Aorta (tissue), 5 donors: ENCODE data around the gene ARHGEF3. TPM values are rescaled to one million over a fixed set of nuclear protein-coding genes. Genes with fewer than 3 reads are reported as not detected.

Experiments
- ATAC-seq: fragments of 200-7000 bp; cut with Tn5 transposase; one replicate; pipeline ENCODE4 v1.9.1; 2022; ENCODE audit warnings: moderate library complexity; ENCODE audit not compliant: low FRiP score
- DNase-seq, 2 donors: peaks; one replicate each; pipeline ENCODE4 v3.0.0-alpha.2; 2020
- H3K27ac ChIP-seq, 2 donors: one replicate each; pipeline ENCODE4 v1.5.1; 2013; ENCODE audit warnings: low read length in 2 of 2, mild to moderate bottlenecking in 2 of 2, moderate library complexity in 2 of 2, control low read depth in 1 of 2, inconsistent platforms in 1 of 2, low read depth in 1 of 2
- H3K27me3 ChIP-seq, 2 donors: one replicate each; pipeline ENCODE4 v1.6.1; 2013; ENCODE audit warnings: control low read depth in 1 of 2, low read length in 1 of 2, mild to moderate bottlenecking in 1 of 2, moderate library complexity in 1 of 2; ENCODE audit not compliant: insufficient read depth in 2 of 2, control insufficient read depth in 1 of 2
- H3K36me3 ChIP-seq, 2 donors: one replicate each; pipeline ENCODE4 v1.6.1; 2013; ENCODE audit warnings: control low read depth in 1 of 2, low read length in 1 of 2, mild to moderate bottlenecking in 1 of 2; ENCODE audit not compliant: insufficient read depth in 2 of 2, control insufficient read depth in 1 of 2
- H3K4me1 ChIP-seq, 2 donors: one replicate each; pipeline ENCODE4 v1.6.1; 2013; ENCODE audit warnings: low read length in 2 of 2, control low read depth in 1 of 2, mild to moderate bottlenecking in 1 of 2, moderate library complexity in 1 of 2; ENCODE audit not compliant: insufficient read depth in 2 of 2, control insufficient read depth in 1 of 2
- H3K4me3 ChIP-seq, 2 donors: one replicate each; pipeline ENCODE4 v1.5.1; 2013; ENCODE audit warnings: low read length in 2 of 2, control low read depth in 1 of 2, mild to moderate bottlenecking in 1 of 2
- H3K9me3 ChIP-seq: one replicate; pipeline ENCODE4 v1.6.1; 2013; ENCODE audit warnings: mild to moderate bottlenecking, low read length; ENCODE audit not compliant: control insufficient read depth
- WGBS, 2 donors: extraction: QIAGEN DNeasy Blood & Tissue Kit; methylation state at CpG; one replicate each; pipeline ENCODE4 v1.1.7; 2013; 5-methylcytosine and 5-hydroxymethylcytosine counted together
- intact Hi-C, 2 donors: fragments of 100-400 bp; cut with DNase I; formaldehyde crosslinking; loops; one replicate each; pipeline versions ENCODE4 v1.14.2 to v1.15.0; 2022
- polyA plus RNA-seq, 2 donors: library from polyadenylated mRNA; stranded (reverse); fragments of 200-250 nt; gene quantifications; one replicate each; pipeline ENCODE4 v1.2.3, GENCODE V29; 2013
- total RNA-seq, 2 donors: library from RNA; stranded (reverse); fragmentation: NEBNext Ultra II Directional; extraction: Animal tissue kit (Norgen Biotek cat#: 25700); gene quantifications; one replicate each; pipeline ENCODE4 v1.2.1, GENCODE V29; 2021
- donor health status: healthy with polysubstance abuse.
- donor health status: Bipolar disorder and iron deficiency.
- donor health status: DM: no; HTN: no; CAD: no.
- donor health status: DM: no; HTN: no; CAD: no.
- donor health status: DM: yes; HTN: yes; CAD: no.

ARHGEF3 gene
- total and polyA plus RNA-seq, 4 donors = 1.6 to 41.6 (median 9.9) TPM

DNA sequence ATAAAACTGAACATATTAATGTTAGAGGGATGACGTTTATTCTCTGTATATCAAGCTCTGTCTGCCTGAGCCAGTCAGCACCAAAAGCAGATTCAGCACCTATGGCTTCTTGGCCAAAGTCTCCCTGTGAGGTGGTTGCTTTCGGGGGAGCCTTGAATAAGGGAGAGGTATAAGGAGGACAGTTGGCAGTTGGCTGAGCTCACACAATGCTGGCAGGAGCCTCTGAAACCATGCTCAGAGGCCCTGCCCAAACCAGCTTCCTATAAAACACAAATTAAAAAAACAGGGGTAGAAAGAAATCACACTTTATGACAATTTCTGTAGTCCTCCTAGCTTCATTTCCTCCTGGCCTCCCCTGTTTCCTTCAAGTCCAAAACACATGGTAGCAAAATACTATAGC, 18.8 kb downstream of the ARHGEF3 start:
- no peaks in the 10 kb centered on the region for H3K9me3 ChIP-seq
- H3K27ac ChIP-seq = no peak overlapping the region
- H3K4me3 ChIP-seq = no peak overlapping the region
- no peak for DNase-seq
- intact Hi-C loops = no loop called here
- H3K36me3 ChIP-seq = no peaks in the 10 kb centered on the region
- no peaks in the 10 kb centered on the region for H3K27me3 ChIP-seq
- 82% methylated on average over 2 of the region's 2 CpGs for WGBS, 2 donors
- peaks cover 0 to 4% of the 10 kb centered on the region in 2 donors for H3K4me1 ChIP-seq
- ATAC-seq = no peak

GRCh38 chr3:56782215-56782614, 19.5 kb downstream of the ARHGEF3 start:
- DNase-seq (no peak), ATAC-seq (no peak)
- WGBS, 2 donors = 73 to 76% methylated on average over 4 of the region's 4 CpGs
- H3K4me1 ChIP-seq = peaks cover 0 to 4% of the 10 kb centered on the region in 2 donors
- no peak overlapping the region for H3K4me3 ChIP-seq
- intact Hi-C loops = no loop called here
- H3K27ac ChIP-seq = no peak overlapping the region
- no peaks in the 10 kb centered on the region for H3K9me3 ChIP-seq
- no peaks in the 10 kb centered on the region for H3K36me3 ChIP-seq
- H3K27me3 ChIP-seq = no peaks in the 10 kb centered on the region

GRCh38 chr3:56781762-56782161, 20.0 kb downstream of the ARHGEF3 start:
- H3K9me3 ChIP-seq = no peaks in the 10 kb centered on the region
- H3K27me3 ChIP-seq = no peaks in the 10 kb centered on the region
- no peaks in the 10 kb centered on the region for H3K36me3 ChIP-seq
- no peak for ATAC-seq
- intact Hi-C loops = no loop called here
- DNase-seq = no peak
- no peak overlapping the region for H3K4me3 ChIP-seq
- 98 to 100% methylated on average over 2 of the region's 2 CpGs for WGBS, 2 donors
- H3K27ac ChIP-seq = no peak overlapping the region
- peaks cover 0 to 4% of the 10 kb centered on the region in 2 donors for H3K4me1 ChIP-seq

- ATAC-seq (no peak), DNase-seq (no peak)
- Histone ChIP-seq H3K27me3 (no peaks in the 10 kb centered on the region), H3K9me3 (no peaks in the 10 kb centered on the region), H3K4me3 (no peak overlapping the region), H3K27ac (no peak overlapping the region), H3K36me3 (no peaks in the 10 kb centered on the region), H3K4me1 (peaks cover 0 to 4% of the 10 kb centered on the region in 2 donors)
- intact Hi-C loops = no loop called here
- 93 to 94% methylated on average over 2 of the region's 2 CpGs for WGBS, 2 donors
Measured at GRCh38 chr3:56780936-56781335, 20.8 kb downstream of the ARHGEF3 start.

- Histone ChIP-seq H3K27me3 (no peaks in the 10 kb centered on the region), H3K4me1 (peaks cover 0 to 4% of the 10 kb centered on the region in 2 donors), H3K9me3 (no peaks in the 10 kb centered on the region), H3K36me3 (no peaks in the 10 kb centered on the region), H3K4me3 (no peak overlapping the region), H3K27ac (no peak overlapping the region)
- 82 to 90% methylated on average over 2 of the region's 2 CpGs for WGBS, 2 donors
- intact Hi-C loops = no loop called here
- DNase-seq (no peak), ATAC-seq (no peak)
Measured at GRCh38 chr3:56778893-56779292, 22.9 kb downstream of the ARHGEF3 start.

DNA sequence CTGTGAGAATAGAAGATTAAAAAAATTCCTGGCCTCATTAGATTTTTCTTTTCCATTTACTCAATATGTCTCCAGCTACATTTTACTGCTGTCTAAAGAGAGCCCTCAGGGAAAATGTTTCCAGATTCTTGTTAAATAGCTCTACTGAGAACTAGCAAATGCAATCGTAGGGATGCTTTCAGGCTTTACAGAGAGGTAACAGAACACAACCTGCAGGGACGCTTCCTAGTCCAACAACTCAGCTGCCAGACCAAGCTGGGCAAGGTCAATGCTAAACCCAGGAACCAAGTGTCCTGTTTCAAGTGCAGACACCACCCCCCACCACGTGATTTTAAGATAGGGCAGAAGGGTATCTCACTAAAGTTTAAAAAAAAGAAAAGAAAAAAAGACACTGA, 25.2 kb downstream of the ARHGEF3 start:
- H3K27ac ChIP-seq = no peak overlapping the region
- DNase-seq (no peak), ATAC-seq (no peak)
- no peaks in the 10 kb centered on the region for H3K4me1 ChIP-seq
- H3K4me3 ChIP-seq = no peak overlapping the region
- no peaks in the 10 kb centered on the region for H3K27me3 ChIP-seq
- 81 to 85% methylated on average over 3 of the region's 3 CpGs for WGBS, 2 donors
- H3K36me3 ChIP-seq = no peaks in the 10 kb centered on the region
- intact Hi-C loops = no loop called here
- no peaks in the 10 kb centered on the region for H3K9me3 ChIP-seq

- Histone ChIP-seq H3K27ac (no peak overlapping the region), H3K36me3 (no peaks in the 10 kb centered on the region), H3K4me1 (no peaks in the 10 kb centered on the region), H3K4me3 (no peak overlapping the region), H3K9me3 (no peaks in the 10 kb centered on the region), H3K27me3 (no peaks in the 10 kb centered on the region)
- WGBS, 2 donors = 85 to 89% methylated on average over 8 of the region's 8 CpGs
- ATAC-seq (no peak), DNase-seq (no peak)
- intact Hi-C loops = no loop called here
Measured at GRCh38 chr3:56775838-56776555, 25.8 kb downstream of the ARHGEF3 start.

GRCh38 chr3:56775445-56775837, 26.3 kb downstream of the ARHGEF3 start:
- intact Hi-C loops = no loop called here
- ATAC-seq (no peak), DNase-seq (no peak)
- no peaks in the 10 kb centered on the region for H3K9me3 ChIP-seq
- no peak overlapping the region for H3K27ac ChIP-seq
- WGBS, 2 donors = 90 to 93% methylated on average over 7 of the region's 7 CpGs
- H3K27me3 ChIP-seq = no peaks in the 10 kb centered on the region
- no peak overlapping the region for H3K4me3 ChIP-seq
- no peaks in the 10 kb centered on the region for H3K4me1 ChIP-seq
- no peaks in the 10 kb centered on the region for H3K36me3 ChIP-seq

GRCh38 chr3:56773986-56774385, 27.8 kb downstream of the ARHGEF3 start:
- Histone ChIP-seq H3K4me1 (no peaks in the 10 kb centered on the region), H3K27me3 (no peaks in the 10 kb centered on the region), H3K4me3 (no peak overlapping the region), H3K9me3 (no peaks in the 10 kb centered on the region), H3K27ac (no peak overlapping the region), H3K36me3 (no peaks in the 10 kb centered on the region)
- ATAC-seq (no peak), DNase-seq (no peak)
- intact Hi-C loops = no loop called here
